GM23338 (cell line): ENCODE data around the gene PGM1. TPM values are rescaled to one million over a fixed set of nuclear protein-coding genes. Genes with fewer than 3 reads are reported as not detected.

ENCODE experiments used
- ATAC-seq: fragments of 200-7000 bp; cut with Tn5 transposase; 3 replicates; pipeline ENCODE4 v1.9.1; 2020
- DNase-seq: peaks from one replicate; pipeline ENCODE4 v3.0.0-alpha.2; 2015; ENCODE audit warnings: low spot score
- H2AFZ ChIP-seq: fragments of 200-600 bp; sonication (generic); 2 replicates; pipeline ENCODE4 v1.8.0; 2016; ENCODE audit warnings: antibody characterized with exemption, mild to moderate bottlenecking, moderate library complexity
- H3F3A ChIP-seq: fragments of 200-600 bp; sonication (generic); replicated peaks from 2 replicates; pipeline ENCODE4 v1.8.0; 2017; ENCODE audit warnings: antibody characterized with exemption, mixed run types, low read depth
- H3K27ac ChIP-seq: fragments of 200-600 bp; sonication (generic); 2 replicates; pipeline ENCODE4 v1.6.1; 2016; ENCODE audit warnings: low read depth
- H3K27me3 ChIP-seq: fragments of 200-600 bp; sonication (generic); 2 replicates; pipeline ENCODE4 v1.8.0; 2016; ENCODE audit warnings: mild to moderate bottlenecking, mixed run types, moderate library complexity; ENCODE audit not compliant: insufficient read depth
- H3K36me3 ChIP-seq: fragments of 200-600 bp; sonication (generic); 2 replicates; pipeline ENCODE4 v1.8.0; 2016; ENCODE audit warnings: mild to moderate bottlenecking; ENCODE audit not compliant: insufficient read depth
- H3K4me1 ChIP-seq: fragments of 200-600 bp; sonication (generic); 2 replicates; pipeline ENCODE4 v1.8.0; 2016; ENCODE audit warnings: mild to moderate bottlenecking, moderate library complexity; ENCODE audit not compliant: insufficient read depth
- H3K4me2 ChIP-seq: fragments of 200-600 bp; sonication (generic); 2 replicates; pipeline ENCODE4 v1.7.1; 2017; ENCODE audit warnings: mixed run types
- H3K4me3 ChIP-seq: fragments of 200-600 bp; sonication (generic); 2 replicates; pipeline ENCODE4 v1.6.1; 2016; ENCODE audit warnings: mixed run types
- H3K79me2 ChIP-seq: fragments of 200-600 bp; sonication (generic); replicated peaks from 2 replicates; pipeline ENCODE4 v1.8.0; 2017; ENCODE audit warnings: mild to moderate bottlenecking; ENCODE audit not compliant: insufficient read depth
- H3K9me2 ChIP-seq: fragments of 200-600 bp; sonication (generic); 2 replicates; pipeline ENCODE4 v1.8.0; 2017; ENCODE audit not compliant: insufficient read depth
- H4K20me1 ChIP-seq: fragments of 200-600 bp; sonication (generic); replicated peaks from 2 replicates; pipeline ENCODE4 v1.8.0; 2017; ENCODE audit warnings: mild to moderate bottlenecking; ENCODE audit not compliant: insufficient read depth
- H3K27ac Mint-ChIP-seq: 2 replicates; pipeline ENCODE4 v1.8.0; 2020; ENCODE audit warnings: inconsistent platforms, mild to moderate bottlenecking, moderate library complexity, mixed read lengths
- H3K27me3 Mint-ChIP-seq: 3 replicates; pipeline ENCODE4 v1.8.0; 2022; ENCODE audit warnings: low read depth, mild to moderate bottlenecking, moderate library complexity, mixed read lengths, inconsistent platforms; ENCODE audit not compliant: insufficient read depth, poor library complexity
- H3K36me3 Mint-ChIP-seq: 3 replicates; pipeline ENCODE4 v1.8.0; 2021; ENCODE audit warnings: low read depth, mild to moderate bottlenecking, inconsistent platforms, moderate library complexity, mixed read lengths
- H3K4me1 Mint-ChIP-seq: 3 replicates; pipeline ENCODE4 v1.8.0; 2020; ENCODE audit warnings: mild to moderate bottlenecking, inconsistent platforms, mixed read lengths
- H3K4me3 Mint-ChIP-seq: 3 replicates; pipeline ENCODE4 v1.8.0; 2021; ENCODE audit warnings: moderate library complexity, mild to moderate bottlenecking, inconsistent platforms, mixed read lengths
- H3K9me3 Mint-ChIP-seq: 3 replicates; pipeline ENCODE4 v1.8.0; 2020; ENCODE audit warnings: moderate library complexity, mild to moderate bottlenecking, inconsistent platforms, mixed read lengths
- CREB1 ChIP-seq: fragments of 250-450 bp; sonication (Bioruptor Pico); IDR thresholded peaks from 2 replicates; pipeline ENCODE4 v1.5.0; 2020; ENCODE audit warnings: low read depth, mild to moderate bottlenecking, moderate library complexity
- EZH2 ChIP-seq: fragments of 200-600 bp; sonication (generic); IDR thresholded peaks from one replicate; pipeline ENCODE4 v1.8.0; 2017; ENCODE audit warnings: antibody characterized with exemption, mild to moderate bottlenecking, low read depth; ENCODE audit not compliant: unreplicated experiment
- EZH2phosphoT487 ChIP-seq: fragments of 200-600 bp; sonication (generic); IDR thresholded peaks from one replicate; pipeline ENCODE4 v1.8.1; 2018; ENCODE audit warnings: antibody characterized with exemption; ENCODE audit not compliant: unreplicated experiment
- JUNB ChIP-seq: IDR thresholded peaks from one replicate; pipeline ENCODE4 v1.6.1; 2016; ENCODE audit warnings: antibody characterized with exemption; ENCODE audit not compliant: unreplicated experiment
- NANOG ChIP-seq: IDR thresholded peaks from 2 replicates; pipeline ENCODE4 v1.6.1; 2016; ENCODE audit warnings: antibody characterized with exemption, borderline replicate concordance
- POLR2AphosphoS5 ChIP-seq: IDR thresholded peaks from 2 replicates; pipeline ENCODE4 v1.6.1; 2016; ENCODE audit warnings: antibody characterized with exemption, low read depth
- STAT1 ChIP-seq: IDR thresholded peaks from one replicate; pipeline ENCODE4 v1.6.1; 2016; ENCODE audit warnings: antibody characterized with exemption; ENCODE audit not compliant: unreplicated experiment
- ZNF114 ChIP-seq: fragments of 250-450 bp; sonication (Bioruptor Pico); IDR thresholded peaks from 2 replicates; pipeline ENCODE4 v1.5.0; 2020; ENCODE audit warnings: mild to moderate bottlenecking, moderate library complexity
- ZNF331 ChIP-seq: fragments of 250-450 bp; sonication (Bioruptor Pico); IDR thresholded peaks from 2 replicates; pipeline ENCODE4 v1.5.0; 2020; ENCODE audit warnings: low read depth, mild to moderate bottlenecking, moderate library complexity
- polyA plus RNA-seq: library from polyadenylated mRNA; unstranded; fragments of >200 nt; fragmentation: Nextera tagmentation; extraction: Ambion mirVana; gene quantifications from 2 replicates; pipeline ENCODE4 v1.2.1, GENCODE V29; 2016
- total RNA-seq: library from RNA; depleted of rRNA; stranded (reverse); fragments of >200 nt; shearing (Covaris generic); gene quantifications from 2 replicates; pipeline ENCODE4 v1.2.3, GENCODE V29; 2014
- TF ChIP-seq, protein P1 (sequence below), 2 experiments: fragments of 200-600 bp in 1 of 2; sonication (generic) in 1 of 2; conservative IDR thresholded peaks; 2 replicates each; pipeline versions ENCODE4 v1.5.1 to v1.6.1; 2016 to 2017; ENCODE audit warnings: antibody characterized with exemption in 2 of 2, low read depth in 2 of 2, mild to moderate bottlenecking in 2 of 2, moderate library complexity in 1 of 2
- TF ChIP-seq, protein P2 (sequence below): IDR thresholded peaks from 2 replicates; pipeline ENCODE4 v1.6.1; 2016; ENCODE audit warnings: antibody characterized with exemption
- TF ChIP-seq, protein P3 (sequence below): IDR thresholded peaks from one replicate; pipeline ENCODE4 v1.6.1; 2018; ENCODE audit warnings: antibody characterized with exemption; ENCODE audit not compliant: unreplicated experiment
- TF ChIP-seq, protein P4 (sequence below): fragments of 250-450 bp; sonication (Bioruptor Pico); IDR thresholded peaks from 2 replicates; pipeline ENCODE4 v1.5.0; 2020; ENCODE audit warnings: mild to moderate bottlenecking, moderate library complexity

The PGM1 gene
- total and polyA plus RNA-seq, 2 experiments from 2014 or later = 20.9 to 71.9 TPM

DNA sequence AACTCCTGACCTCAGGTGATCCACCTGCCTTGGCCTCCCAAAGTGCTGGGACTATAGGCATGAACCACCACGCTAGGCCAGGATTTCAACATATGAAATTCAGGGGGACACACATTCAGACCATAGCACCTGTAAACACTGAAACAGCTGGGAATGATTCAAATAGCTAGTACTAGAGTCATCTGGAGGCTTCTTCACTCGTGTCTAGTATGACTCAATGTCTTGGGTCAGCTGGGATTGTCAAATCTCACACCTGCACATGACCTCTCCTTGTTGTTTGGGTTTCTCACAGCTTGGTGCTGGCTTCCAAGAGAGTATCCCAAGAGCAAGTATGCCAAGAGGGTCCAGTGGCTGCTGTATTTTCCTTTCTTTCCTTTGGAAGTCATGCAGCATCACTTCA is 75.1 kb downstream of the PGM1 start:
- H3K36me3 Mint-ChIP-seq = no peaks in the 10 kb centered on the region
- Histone ChIP-seq H3K36me3 (no peaks in the 10 kb centered on the region), H3K4me1 (no peaks in the 10 kb centered on the region), H3K4me2 (no peak overlapping the region), H3K79me2 (no peaks in the 10 kb centered on the region), H3K9me2 (no peaks in the 10 kb centered on the region), H3K4me3 (no peak overlapping the region), H3K27ac (no peak overlapping the region), H2AFZ (no peak overlapping the region), H3K27me3 (no peaks in the 10 kb centered on the region), H4K20me1 (no peaks in the 10 kb centered on the region), H3F3A (no peaks in the 10 kb centered on the region)
- DNase-seq = no peak
- no peak overlapping the region for H3K4me3 Mint-ChIP-seq
- no peak overlapping the region for H3K27ac Mint-ChIP-seq
- no peaks in the 10 kb centered on the region for H3K9me3 Mint-ChIP-seq
- H3K4me1 Mint-ChIP-seq = peaks cover under 1% of the 10 kb centered on the region; the same call in 2 of the 3 replicates
- no peak for ATAC-seq
- TF ChIP-seq STAT1 (no peak), ZNF331 (CRISPR knock-in tag) (no peak), NANOG (no peak), CREB1 (CRISPR knock-in tag) (no peak), JUNB (no peak), EZH2 (no peak), ZNF114 (CRISPR knock-in tag) (no peak), EZH2phosphoT487 (no peak), POLR2AphosphoS5 (no peak)
- TF ChIP-seq, protein P1, sequence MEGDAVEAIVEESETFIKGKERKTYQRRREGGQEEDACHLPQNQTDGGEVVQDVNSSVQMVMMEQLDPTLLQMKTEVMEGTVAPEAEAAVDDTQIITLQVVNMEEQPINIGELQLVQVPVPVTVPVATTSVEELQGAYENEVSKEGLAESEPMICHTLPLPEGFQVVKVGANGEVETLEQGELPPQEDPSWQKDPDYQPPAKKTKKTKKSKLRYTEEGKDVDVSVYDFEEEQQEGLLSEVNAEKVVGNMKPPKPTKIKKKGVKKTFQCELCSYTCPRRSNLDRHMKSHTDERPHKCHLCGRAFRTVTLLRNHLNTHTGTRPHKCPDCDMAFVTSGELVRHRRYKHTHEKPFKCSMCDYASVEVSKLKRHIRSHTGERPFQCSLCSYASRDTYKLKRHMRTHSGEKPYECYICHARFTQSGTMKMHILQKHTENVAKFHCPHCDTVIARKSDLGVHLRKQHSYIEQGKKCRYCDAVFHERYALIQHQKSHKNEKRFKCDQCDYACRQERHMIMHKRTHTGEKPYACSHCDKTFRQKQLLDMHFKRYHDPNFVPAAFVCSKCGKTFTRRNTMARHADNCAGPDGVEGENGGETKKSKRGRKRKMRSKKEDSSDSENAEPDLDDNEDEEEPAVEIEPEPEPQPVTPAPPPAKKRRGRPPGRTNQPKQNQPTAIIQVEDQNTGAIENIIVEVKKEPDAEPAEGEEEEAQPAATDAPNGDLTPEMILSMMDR (conservative IDR thresholded peaks at IDR 0.05; ENCODE audit: low read depth in 2 of 2) = no peak
- TF ChIP-seq, protein P2, sequence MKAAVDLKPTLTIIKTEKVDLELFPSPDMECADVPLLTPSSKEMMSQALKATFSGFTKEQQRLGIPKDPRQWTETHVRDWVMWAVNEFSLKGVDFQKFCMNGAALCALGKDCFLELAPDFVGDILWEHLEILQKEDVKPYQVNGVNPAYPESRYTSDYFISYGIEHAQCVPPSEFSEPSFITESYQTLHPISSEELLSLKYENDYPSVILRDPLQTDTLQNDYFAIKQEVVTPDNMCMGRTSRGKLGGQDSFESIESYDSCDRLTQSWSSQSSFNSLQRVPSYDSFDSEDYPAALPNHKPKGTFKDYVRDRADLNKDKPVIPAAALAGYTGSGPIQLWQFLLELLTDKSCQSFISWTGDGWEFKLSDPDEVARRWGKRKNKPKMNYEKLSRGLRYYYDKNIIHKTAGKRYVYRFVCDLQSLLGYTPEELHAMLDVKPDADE = no peak
- TF ChIP-seq, protein P3, sequence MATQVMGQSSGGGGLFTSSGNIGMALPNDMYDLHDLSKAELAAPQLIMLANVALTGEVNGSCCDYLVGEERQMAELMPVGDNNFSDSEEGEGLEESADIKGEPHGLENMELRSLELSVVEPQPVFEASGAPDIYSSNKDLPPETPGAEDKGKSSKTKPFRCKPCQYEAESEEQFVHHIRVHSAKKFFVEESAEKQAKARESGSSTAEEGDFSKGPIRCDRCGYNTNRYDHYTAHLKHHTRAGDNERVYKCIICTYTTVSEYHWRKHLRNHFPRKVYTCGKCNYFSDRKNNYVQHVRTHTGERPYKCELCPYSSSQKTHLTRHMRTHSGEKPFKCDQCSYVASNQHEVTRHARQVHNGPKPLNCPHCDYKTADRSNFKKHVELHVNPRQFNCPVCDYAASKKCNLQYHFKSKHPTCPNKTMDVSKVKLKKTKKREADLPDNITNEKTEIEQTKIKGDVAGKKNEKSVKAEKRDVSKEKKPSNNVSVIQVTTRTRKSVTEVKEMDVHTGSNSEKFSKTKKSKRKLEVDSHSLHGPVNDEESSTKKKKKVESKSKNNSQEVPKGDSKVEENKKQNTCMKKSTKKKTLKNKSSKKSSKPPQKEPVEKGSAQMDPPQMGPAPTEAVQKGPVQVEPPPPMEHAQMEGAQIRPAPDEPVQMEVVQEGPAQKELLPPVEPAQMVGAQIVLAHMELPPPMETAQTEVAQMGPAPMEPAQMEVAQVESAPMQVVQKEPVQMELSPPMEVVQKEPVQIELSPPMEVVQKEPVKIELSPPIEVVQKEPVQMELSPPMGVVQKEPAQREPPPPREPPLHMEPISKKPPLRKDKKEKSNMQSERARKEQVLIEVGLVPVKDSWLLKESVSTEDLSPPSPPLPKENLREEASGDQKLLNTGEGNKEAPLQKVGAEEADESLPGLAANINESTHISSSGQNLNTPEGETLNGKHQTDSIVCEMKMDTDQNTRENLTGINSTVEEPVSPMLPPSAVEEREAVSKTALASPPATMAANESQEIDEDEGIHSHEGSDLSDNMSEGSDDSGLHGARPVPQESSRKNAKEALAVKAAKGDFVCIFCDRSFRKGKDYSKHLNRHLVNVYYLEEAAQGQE = no peak
- TF ChIP-seq, protein P4, sequence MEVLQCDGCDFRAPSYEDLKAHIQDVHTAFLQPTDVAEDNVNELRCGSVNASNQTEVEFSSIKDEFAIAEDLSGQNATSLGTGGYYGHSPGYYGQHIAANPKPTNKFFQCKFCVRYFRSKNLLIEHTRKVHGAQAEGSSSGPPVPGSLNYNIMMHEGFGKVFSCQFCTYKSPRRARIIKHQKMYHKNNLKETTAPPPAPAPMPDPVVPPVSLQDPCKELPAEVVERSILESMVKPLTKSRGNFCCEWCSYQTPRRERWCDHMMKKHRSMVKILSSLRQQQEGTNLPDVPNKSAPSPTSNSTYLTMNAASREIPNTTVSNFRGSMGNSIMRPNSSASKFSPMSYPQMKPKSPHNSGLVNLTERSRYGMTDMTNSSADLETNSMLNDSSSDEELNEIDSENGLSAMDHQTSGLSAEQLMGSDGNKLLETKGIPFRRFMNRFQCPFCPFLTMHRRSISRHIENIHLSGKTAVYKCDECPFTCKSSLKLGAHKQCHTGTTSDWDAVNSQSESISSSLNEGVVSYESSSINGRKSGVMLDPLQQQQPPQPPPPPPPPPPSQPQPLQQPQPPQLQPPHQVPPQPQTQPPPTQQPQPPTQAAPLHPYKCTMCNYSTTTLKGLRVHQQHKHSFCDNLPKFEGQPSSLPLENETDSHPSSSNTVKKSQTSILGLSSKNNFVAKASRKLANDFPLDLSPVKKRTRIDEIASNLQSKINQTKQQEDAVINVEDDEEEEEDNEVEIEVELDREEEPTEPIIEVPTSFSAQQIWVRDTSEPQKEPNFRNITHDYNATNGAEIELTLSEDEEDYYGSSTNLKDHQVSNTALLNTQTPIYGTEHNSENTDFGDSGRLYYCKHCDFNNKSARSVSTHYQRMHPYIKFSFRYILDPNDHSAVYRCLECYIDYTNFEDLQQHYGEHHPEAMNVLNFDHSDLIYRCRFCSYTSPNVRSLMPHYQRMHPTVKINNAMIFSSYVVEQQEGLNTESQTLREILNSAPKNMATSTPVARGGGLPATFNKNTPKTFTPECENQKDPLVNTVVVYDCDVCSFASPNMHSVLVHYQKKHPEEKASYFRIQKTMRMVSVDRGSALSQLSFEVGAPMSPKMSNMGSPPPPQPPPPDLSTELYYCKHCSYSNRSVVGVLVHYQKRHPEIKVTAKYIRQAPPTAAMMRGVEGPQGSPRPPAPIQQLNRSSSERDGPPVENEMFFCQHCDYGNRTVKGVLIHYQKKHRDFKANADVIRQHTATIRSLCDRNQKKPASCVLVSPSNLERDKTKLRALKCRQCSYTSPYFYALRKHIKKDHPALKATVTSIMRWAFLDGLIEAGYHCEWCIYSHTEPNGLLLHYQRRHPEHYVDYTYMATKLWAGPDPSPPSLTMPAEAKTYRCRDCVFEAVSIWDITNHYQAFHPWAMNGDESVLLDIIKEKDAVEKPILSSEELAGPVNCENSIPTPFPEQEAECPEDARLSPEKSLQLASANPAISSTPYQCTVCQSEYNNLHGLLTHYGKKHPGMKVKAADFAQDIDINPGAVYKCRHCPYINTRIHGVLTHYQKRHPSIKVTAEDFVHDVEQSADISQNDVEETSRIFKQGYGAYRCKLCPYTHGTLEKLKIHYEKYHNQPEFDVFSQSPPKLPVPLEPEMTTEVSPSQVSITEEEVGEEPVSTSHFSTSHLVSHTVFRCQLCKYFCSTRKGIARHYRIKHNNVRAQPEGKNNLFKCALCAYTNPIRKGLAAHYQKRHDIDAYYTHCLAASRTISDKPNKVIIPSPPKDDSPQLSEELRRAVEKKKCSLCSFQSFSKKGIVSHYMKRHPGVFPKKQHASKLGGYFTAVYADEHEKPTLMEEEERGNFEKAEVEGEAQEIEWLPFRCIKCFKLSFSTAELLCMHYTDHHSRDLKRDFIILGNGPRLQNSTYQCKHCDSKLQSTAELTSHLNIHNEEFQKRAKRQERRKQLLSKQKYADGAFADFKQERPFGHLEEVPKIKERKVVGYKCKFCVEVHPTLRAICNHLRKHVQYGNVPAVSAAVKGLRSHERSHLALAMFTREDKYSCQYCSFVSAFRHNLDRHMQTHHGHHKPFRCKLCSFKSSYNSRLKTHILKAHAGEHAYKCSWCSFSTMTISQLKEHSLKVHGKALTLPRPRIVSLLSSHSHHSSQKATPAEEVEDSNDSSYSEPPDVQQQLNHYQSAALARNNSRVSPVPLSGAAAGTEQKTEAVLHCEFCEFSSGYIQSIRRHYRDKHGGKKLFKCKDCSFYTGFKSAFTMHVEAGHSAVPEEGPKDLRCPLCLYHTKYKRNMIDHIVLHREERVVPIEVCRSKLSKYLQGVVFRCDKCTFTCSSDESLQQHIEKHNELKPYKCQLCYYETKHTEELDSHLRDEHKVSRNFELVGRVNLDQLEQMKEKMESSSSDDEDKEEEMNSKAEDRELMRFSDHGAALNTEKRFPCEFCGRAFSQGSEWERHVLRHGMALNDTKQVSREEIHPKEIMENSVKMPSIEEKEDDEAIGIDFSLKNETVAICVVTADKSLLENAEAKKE (CRISPR knock-in tag) = no peak
- peaks cover 4% of the 10 kb centered on the region for H3K27me3 Mint-ChIP-seq
